ENCODE data around the gene P2RY6. TPM values are rescaled to one million over a fixed set of nuclear protein-coding genes. Genes with fewer than 3 reads are reported as not detected.

Gene P2RY6
- total RNA-seq, 4 donors from 2014 or later: 0.63 to 3.3 (median 0.90) TPM; not detected in 1

- Histone ChIP-seq H3K4me3 (no peak overlapping the region), H3K27me3 (no peaks in the 10 kb centered on the region), H3K4me1 (peaks cover 0 to 15% (median 9%) of the 10 kb centered on the region in 4 donors), H3K9me3 (no peaks in the 10 kb centered on the region), H3K36me3 (no peaks in the 10 kb centered on the region), H3K27ac (peak overlapping the region in 2 of 4 donors; percentile 66 to 77)
- no peak for TF ChIP-seq POLR2A (IDR thresholded peaks at IDR 0.05)
- TF ChIP-seq EP300 (IDR thresholded peaks at IDR 0.05): no peak
- no peak for TF ChIP-seq CTCF (IDR thresholded peaks at IDR 0.05)
- 47 to 67% methylated on average over 6 of the region's 6 CpGs for WGBS, 2 donors
- DNase-seq (ENCODE audit: low spot score in 2 of 2): peak in 1 of 2 donors; percentile 26
These were observed 14.6 kb upstream of the P2RY6 start for GRCh38 chr11:73257342-73258103.

- no peaks in the 10 kb centered on the region for H3K36me3 ChIP-seq
- no peak overlapping the region for H3K4me3 ChIP-seq
- TF ChIP-seq CTCF (IDR thresholded peaks at IDR 0.05) (no peak), POLR2A (IDR thresholded peaks at IDR 0.05) (no peak), EP300 (IDR thresholded peaks at IDR 0.05) (no peak)
- no peaks in the 10 kb centered on the region for H3K9me3 ChIP-seq
- H3K4me1 ChIP-seq: peaks cover 0 to 15% (median 9%) of the 10 kb centered on the region in 4 donors
- DNase-seq (ENCODE audit: low spot score in 2 of 2): no peak
- WGBS, 2 donors: 71 to 87% methylated on average over 7 of the region's 7 CpGs
- H3K27ac ChIP-seq: peak overlapping the region in 2 of 4 donors; percentile 66 to 77
- H3K27me3 ChIP-seq: peaks cover 0 to 3% of the 10 kb centered on the region in 2 donors
These were observed 13.8 kb upstream of the P2RY6 start for GRCh38 chr11:73258104-73259035.

- H3K36me3 ChIP-seq: no peaks in the 10 kb centered on the region
- WGBS, 2 donors: 93 to 96% methylated on average over 3 of the region's 3 CpGs
- H3K27ac ChIP-seq: no peak overlapping the region
- DNase-seq (ENCODE audit: low spot score in 2 of 2): no peak
- no peaks in the 10 kb centered on the region for H3K9me3 ChIP-seq
- peaks cover 0 to 15% of the 10 kb centered on the region in 2 donors for H3K27me3 ChIP-seq
- H3K4me1 ChIP-seq: peaks cover 0 to 20% (median 9%) of the 10 kb centered on the region in 4 donors
- TF ChIP-seq EP300 (IDR thresholded peaks at IDR 0.05): no peak
- no peak for TF ChIP-seq CTCF (IDR thresholded peaks at IDR 0.05)
- no peak for TF ChIP-seq POLR2A (IDR thresholded peaks at IDR 0.05)
- no peak overlapping the region for H3K4me3 ChIP-seq
These were observed 12.6 kb upstream of the P2RY6 start for GRCh38 chr11:73259406-73260126.

- Histone ChIP-seq H3K27ac (no peak overlapping the region), H3K9me3 (no peaks in the 10 kb centered on the region), H3K4me3 (no peak overlapping the region), H3K36me3 (no peaks in the 10 kb centered on the region), H3K27me3 (peaks cover 0 to 20% of the 10 kb centered on the region in 2 donors), H3K4me1 (peaks cover 0 to 21% (median 9%) of the 10 kb centered on the region in 4 donors)
- no peak for DNase-seq (ENCODE audit: low spot score in 2 of 2)
- TF ChIP-seq POLR2A (IDR thresholded peaks at IDR 0.05) (no peak), CTCF (IDR thresholded peaks at IDR 0.05) (no peak), EP300 (IDR thresholded peaks at IDR 0.05) (no peak)
These were observed 12.0 kb upstream of the P2RY6 start for GRCh38 chr11:73260127-73260457.
